Ovary (tissue), 3 donors: Measurements from ENCODE around the gene EPAS1.

ENCODE experiments used
- CTCF ChIP-seq, 3 donors: fragments of 450-650 bp in 2 of 3; fragments of 200-600 bp in 1 of 3; IDR thresholded peaks; one replicate each; pipeline versions ENCODE4 v1.5.1 to v1.8.0; 2016 to 2022; ENCODE audit warnings: antibody characterized with exemption in 3 of 3, mild to moderate bottlenecking in 1 of 3
- POLR2A ChIP-seq: fragments of 450-650 bp; IDR thresholded peaks from one replicate; pipeline ENCODE4 v1.6.1; 2017; ENCODE audit warnings: antibody characterized with exemption, mild to moderate bottlenecking, moderate library complexity
- donor health status: DM: no; HTN: no; CAD: no.

GRCh38 chr2:46376586-46376985, 79.4 kb downstream of the EPAS1 start:
- no peak for TF ChIP-seq CTCF (IDR thresholded peaks at IDR 0.05)
- no peak for TF ChIP-seq POLR2A
